ENCODE data around the gene USP11. TPM values are rescaled to one million over a fixed set of nuclear protein-coding genes. Genes with fewer than 3 reads are reported as not detected.

The USP11 gene
- total RNA-seq, 4 donors from 2014 or later, result 19.8 to 66.8 (median 27.3) TPM

DNA sequence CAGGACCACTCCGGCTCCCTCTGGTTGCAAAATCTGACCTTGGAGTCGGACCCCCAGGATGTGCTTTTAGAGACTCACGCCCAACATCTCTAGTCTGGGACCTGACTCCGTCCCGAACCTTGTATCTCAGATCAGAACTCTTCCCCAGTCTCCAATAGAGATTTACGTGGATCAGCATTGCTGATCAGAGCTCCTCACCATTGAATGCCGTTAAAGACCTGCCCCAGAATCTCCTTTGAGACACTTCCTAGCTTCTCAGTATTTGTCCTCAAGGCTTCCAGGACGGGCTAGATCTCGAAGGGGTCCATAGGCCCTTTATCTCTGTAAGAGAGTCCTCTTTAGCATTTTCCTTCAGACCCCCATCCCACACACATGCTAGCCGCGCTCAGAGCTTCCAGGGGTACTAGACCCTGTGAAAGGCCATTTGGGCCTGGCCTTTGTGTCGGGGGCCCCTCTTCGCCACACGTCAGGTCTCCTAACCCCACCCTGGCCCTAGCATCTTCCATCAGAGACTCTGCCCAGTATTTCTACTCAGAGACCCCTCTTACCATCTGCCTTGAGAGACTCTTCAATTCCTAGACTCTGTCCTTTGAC lies 38.5 kb upstream of the USP11 start:
- no peak for DNase-seq
- Histone ChIP-seq H3K36me3 (peaks cover 0 to 9% (median 0%) of the 10 kb centered on the region in 3 donors), H3K4me1 (peaks cover 0 to 40% (median 4%) of the 10 kb centered on the region in 4 donors), H3K4me3 (peak overlapping the region; percentile 78 to 93 (median 84)), H3K27me3 (no peaks in the 10 kb centered on the region), H3K27ac (peak overlapping the region; percentile 92 to 97 (median 96)), H3K9me3 (no peaks in the 10 kb centered on the region)
- TF ChIP-seq POLR2A (IDR thresholded peaks at IDR 0.05), result no peak
- TF ChIP-seq, protein P1, sequence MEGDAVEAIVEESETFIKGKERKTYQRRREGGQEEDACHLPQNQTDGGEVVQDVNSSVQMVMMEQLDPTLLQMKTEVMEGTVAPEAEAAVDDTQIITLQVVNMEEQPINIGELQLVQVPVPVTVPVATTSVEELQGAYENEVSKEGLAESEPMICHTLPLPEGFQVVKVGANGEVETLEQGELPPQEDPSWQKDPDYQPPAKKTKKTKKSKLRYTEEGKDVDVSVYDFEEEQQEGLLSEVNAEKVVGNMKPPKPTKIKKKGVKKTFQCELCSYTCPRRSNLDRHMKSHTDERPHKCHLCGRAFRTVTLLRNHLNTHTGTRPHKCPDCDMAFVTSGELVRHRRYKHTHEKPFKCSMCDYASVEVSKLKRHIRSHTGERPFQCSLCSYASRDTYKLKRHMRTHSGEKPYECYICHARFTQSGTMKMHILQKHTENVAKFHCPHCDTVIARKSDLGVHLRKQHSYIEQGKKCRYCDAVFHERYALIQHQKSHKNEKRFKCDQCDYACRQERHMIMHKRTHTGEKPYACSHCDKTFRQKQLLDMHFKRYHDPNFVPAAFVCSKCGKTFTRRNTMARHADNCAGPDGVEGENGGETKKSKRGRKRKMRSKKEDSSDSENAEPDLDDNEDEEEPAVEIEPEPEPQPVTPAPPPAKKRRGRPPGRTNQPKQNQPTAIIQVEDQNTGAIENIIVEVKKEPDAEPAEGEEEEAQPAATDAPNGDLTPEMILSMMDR (IDR thresholded peaks at IDR 0.05), result no peak

DNA sequence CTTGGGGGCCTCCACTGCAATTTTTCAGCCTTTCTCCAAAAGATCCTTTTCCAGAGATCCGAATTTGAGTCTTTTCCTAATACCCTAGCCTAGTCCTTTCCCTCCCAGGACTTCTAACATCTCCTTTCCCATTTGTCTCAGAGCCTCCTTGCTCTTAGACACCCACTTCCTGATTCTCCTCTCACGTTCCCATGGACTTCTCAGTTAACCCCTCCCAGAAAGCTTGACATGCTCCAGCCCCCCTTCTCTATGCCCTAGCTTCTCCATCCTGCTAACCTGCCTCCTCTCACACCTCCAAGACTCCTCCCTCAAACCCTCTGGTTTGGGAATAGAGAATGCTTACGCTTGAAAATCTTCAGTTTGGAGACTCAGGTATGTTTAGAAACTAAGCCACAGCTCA lies 36.7 kb upstream of the USP11 start:
- H3K27ac ChIP-seq, result no peak overlapping the region
- no peak for DNase-seq
- H3K4me3 ChIP-seq, result peak overlapping the region in 1 of 4 donors; percentile 84
- no peaks in the 10 kb centered on the region for H3K9me3 ChIP-seq
- H3K27me3 ChIP-seq, result no peaks in the 10 kb centered on the region
- TF ChIP-seq, protein P1 (IDR thresholded peaks at IDR 0.05), result no peak
- no peak for TF ChIP-seq POLR2A (IDR thresholded peaks at IDR 0.05)
- H3K4me1 ChIP-seq, result peaks cover 0 to 40% (median 4%) of the 10 kb centered on the region in 4 donors
- peaks cover 0 to 16% (median 0%) of the 10 kb centered on the region in 3 donors for H3K36me3 ChIP-seq

DNA sequence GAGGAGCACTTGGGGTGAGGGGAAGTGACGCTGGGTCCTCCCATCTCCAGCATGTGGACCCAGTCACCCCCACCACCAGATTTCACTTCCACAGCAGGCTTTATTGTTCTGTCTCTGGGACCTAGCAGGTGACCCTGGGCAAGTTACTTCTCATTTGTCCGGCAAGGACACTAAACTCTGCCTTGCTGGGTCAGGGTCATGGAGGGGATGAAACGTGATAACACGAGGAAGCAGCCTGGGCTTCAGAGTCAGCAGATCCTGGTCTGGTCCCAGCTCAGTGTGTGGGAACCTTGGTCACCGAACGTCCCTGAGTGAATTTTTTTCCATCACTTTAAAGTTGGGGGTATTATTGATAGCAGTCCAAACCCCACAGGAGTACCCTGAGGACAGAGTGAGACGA lies 35.3 kb upstream of the USP11 start:
- no peak overlapping the region for H3K4me3 ChIP-seq

DNA sequence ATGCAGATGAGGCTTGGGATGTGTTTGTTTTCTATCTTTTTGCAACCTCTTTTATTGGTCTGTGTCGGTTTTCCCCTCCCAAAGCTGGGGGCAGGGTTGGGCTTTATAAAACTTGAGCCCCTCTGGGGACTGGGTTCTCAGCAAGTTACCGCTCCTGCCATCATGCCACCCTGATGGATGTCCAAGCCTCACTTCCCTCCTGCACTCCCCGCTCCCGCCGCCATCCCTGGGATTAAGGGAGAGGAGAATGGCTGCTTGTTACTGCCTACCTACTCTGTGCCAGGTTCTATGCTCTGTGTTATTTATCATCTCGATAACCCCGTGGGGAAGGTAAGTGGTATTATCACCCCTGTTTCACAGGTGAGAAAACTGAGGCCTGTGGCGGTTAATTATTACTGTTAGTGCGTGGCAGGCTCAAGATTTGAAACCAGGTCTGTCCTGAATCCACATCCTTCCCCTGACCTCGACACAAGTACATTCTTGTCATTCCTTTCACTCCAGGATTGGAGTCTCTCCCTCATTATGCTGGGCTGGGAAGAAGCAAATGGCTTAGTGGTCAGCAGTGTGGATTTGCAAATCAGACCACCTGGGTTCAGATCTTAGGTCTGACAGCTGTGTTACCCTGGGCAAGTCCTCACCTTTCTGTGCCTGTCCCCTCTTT lies 34.7 kb upstream of the USP11 start:
- Histone ChIP-seq H3K36me3 (peaks cover 0 to 37% (median 0%) of the 10 kb centered on the region in 3 donors), H3K4me3 (no peak overlapping the region), H3K4me1 (peaks cover 0 to 40% (median 3%) of the 10 kb centered on the region in 4 donors), H3K27ac (no peak overlapping the region), H3K9me3 (no peaks in the 10 kb centered on the region), H3K27me3 (no peaks in the 10 kb centered on the region)
- no peak for DNase-seq
- TF ChIP-seq, protein P1 (IDR thresholded peaks at IDR 0.05), result no peak
- no peak for TF ChIP-seq POLR2A (IDR thresholded peaks at IDR 0.05)

More for the DNA sequence above, 35.3 kb upstream of the USP11 start:
- DNase-seq, result no peak
- Histone ChIP-seq H3K4me1 (peaks cover 0 to 40% (median 4%) of the 10 kb centered on the region in 4 donors), H3K27me3 (no peaks in the 10 kb centered on the region), H3K9me3 (no peaks in the 10 kb centered on the region), H3K36me3 (peaks cover 0 to 31% (median 0%) of the 10 kb centered on the region in 3 donors), H3K27ac (no peak overlapping the region)
- TF ChIP-seq, protein P1 (IDR thresholded peaks at IDR 0.05), result no peak
- no peak for TF ChIP-seq POLR2A (IDR thresholded peaks at IDR 0.05)

DNA sequence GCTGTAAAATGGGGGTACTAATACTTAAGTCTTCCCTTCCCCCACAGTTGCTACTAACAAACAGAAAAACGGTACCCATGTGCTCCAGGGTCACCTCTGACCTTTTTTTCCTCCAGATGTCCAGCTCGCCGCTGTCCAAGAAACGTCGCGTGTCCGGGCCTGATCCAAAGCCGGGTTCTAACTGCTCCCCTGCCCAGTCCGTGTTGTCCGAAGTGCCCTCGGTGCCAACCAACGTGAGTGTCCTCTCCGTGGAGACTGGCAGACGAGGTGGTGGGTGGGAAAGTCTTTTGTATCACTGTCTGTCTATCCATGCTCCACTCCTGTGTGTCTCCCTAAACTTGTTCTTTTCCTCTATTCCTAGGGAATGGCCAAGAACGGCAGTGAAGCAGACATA lies 34.1 kb upstream of the USP11 start:
- Histone ChIP-seq H3K4me3 (no peak overlapping the region), H3K27ac (no peak overlapping the region), H3K27me3 (no peaks in the 10 kb centered on the region), H3K36me3 (peaks cover 0 to 39% (median 0%) of the 10 kb centered on the region in 3 donors), H3K4me1 (peaks cover 0 to 40% (median 3%) of the 10 kb centered on the region in 4 donors), H3K9me3 (no peaks in the 10 kb centered on the region)
- TF ChIP-seq POLR2A (IDR thresholded peaks at IDR 0.05), result no peak
- TF ChIP-seq, protein P1 (IDR thresholded peaks at IDR 0.05), result no peak
- no peak for DNase-seq
